ENCODE results near the gene CAMTA1.
"Not testable (repeated sequence)": the region's sequence is repeated elsewhere in the genome, so short reads cannot be mapped to it uniquely, and the experiment has no call there.

CAMTA1 gene

DNA sequence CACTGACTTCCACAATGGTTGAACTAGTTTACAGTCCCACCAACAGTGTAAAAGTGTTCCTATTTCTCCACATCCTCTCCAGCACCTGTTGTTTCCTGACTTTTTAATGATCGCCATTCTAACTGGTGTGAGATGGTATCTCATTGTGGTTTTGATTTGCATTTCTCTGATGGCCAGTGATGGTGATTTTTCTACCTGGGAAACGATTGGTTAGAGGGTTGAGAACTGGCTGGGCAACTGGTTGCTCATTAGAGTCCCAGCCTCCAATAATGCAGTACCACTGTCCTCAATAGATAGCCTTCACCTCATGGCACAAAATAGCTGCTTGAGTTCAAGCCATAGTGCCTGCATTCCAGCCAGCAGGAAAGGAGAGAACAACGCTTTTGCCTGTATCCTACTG, 596.5 kb downstream of the CAMTA1 start:
- not testable (repeated sequence) for ATAC-seq

- no peak for ATAC-seq
Measured at GRCh38 chr1:7382971-7383370, 597.7 kb downstream of the CAMTA1 start.

GRCh38 chr1:7383671-7384520, 598.6 kb downstream of the CAMTA1 start:
- no peak for ATAC-seq

GRCh38 chr1:7384679-7385078, 599.4 kb downstream of the CAMTA1 start:
- no peak for ATAC-seq

- ATAC-seq, result no peak
Measured at GRCh38 chr1:7385471-7386225, 600.4 kb downstream of the CAMTA1 start.

- ATAC-seq, result no peak
Measured at GRCh38 chr1:7386226-7387052, 601.2 kb downstream of the CAMTA1 start.

GRCh38 chr1:7387053-7387927, 602.0 kb downstream of the CAMTA1 start:
- no peak for ATAC-seq

DNA sequence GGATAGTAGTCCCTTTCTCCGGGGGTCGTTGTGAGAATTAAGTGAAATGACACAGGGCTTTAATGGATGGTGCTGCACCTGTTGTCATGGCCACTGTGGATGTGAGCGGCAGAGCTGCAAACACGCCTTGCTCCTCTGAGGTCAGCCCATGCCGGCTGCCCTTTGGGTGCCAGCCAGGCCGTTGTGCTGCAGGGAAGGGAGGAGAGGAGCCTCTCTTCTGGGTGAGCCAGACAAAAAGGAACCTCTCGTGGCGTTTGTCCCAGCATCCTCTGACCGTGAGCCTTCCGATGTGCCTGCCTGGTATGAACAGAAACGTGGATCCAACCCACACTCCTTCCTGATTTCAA, 602.9 kb downstream of the CAMTA1 start:
- no peak for ATAC-seq

- ATAC-seq, result no peak
Measured at GRCh38 chr1:7388488-7389185, 603.4 kb downstream of the CAMTA1 start.

DNA sequence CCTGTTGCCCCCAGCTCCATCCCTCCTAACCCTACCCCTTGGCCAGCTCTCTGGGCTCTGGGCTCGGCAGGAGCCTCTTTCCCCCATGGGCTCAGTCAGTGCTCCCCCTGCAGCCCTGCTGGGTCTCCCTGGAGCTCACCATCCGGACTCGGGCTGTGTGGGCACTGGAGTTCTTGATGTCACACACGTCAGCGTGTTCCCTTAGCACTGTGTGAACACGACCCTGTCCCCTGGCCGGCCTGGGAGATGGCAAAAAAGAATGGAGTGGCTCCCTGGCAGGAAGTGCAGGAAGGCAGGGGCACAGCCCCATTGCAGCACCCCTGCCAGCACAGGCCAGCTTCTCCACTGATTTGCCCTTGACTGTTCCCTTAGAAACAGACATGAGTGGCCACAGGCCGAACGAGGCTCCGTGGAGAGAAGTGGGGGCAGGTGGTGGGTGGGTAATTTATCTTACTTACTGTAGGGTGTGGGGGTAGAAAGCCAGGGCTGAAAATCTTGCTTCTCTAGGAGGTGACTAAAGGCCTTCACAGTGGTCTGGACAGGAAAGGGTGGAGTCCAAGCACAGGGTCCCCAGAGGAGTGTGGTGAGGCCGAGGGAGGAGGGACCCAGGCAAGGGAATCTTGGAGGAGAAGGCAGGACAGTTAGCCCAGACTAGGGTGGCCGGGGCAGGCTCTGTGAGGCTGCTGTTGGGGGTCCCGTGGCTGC, 604.1 kb downstream of the CAMTA1 start:
- no peak for ATAC-seq

GRCh38 chr1:7389906-7390603, 604.8 kb downstream of the CAMTA1 start:
- ATAC-seq, result no peak

GRCh38 chr1:7390604-7391000, 605.3 kb downstream of the CAMTA1 start:
- ATAC-seq, result no peak

DNA sequence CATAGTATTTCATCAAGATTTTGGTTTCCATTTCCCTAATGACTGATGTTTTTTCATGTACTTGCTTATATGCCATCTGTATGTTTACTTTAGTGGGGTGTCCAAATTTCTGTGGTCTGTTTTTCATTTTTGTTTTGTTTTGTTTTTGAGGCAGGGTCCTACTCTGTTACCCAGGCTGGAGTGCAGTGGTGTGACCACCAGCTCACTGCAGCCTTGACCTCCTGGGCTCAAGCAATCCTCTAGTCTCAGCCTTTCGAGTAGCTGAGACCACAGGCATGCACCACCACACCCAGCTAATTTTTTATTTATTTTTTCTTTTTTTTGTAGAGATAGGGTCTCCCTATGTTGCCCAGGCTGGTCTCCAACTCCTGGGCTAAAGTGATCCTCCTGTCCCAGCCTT, 607.9 kb downstream of the CAMTA1 start:
- no peak for ATAC-seq

DNA sequence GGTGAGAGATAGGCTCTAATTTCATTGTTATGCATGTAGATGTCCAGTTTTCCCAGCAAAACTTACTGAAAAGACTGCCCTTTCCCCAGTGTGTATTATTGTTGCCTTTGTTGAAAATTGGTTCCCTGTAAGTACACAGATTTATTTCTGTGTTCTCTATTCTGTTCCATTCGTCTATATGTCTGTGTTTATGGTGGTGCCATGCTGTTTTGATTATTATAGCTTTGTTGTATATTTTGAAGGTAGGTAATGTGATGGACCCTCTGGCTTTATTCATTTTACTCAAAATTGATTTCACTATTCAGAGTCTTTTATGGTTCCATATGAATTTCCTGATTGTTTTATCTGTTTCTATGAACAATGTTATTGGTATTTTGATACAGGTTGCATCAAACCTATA, 610.0 kb downstream of the CAMTA1 start:
- no peak for ATAC-seq

DNA sequence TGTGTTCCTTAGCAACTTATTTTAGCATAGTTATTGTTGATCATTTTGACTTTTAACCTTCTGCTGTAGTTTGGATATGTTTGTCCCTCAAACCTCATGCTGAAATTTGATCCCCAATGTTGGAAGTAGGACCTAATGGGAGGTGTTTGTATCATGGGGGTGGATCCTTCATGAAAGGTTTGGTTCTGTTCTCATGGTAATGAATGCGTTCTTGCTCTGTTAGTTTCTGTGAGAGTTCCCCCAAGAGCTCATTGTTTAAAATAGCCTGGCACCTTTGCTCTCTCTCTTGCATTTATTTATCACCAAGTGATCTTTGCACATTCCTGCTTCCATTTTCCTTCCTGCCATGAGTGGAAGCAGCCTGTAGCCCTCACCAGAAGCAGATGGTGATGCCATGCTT, 613.7 kb downstream of the CAMTA1 start:
- no peak for ATAC-seq

GRCh38 chr1:7399514-7400125, 614.4 kb downstream of the CAMTA1 start:
- ATAC-seq, result no peak

DNA sequence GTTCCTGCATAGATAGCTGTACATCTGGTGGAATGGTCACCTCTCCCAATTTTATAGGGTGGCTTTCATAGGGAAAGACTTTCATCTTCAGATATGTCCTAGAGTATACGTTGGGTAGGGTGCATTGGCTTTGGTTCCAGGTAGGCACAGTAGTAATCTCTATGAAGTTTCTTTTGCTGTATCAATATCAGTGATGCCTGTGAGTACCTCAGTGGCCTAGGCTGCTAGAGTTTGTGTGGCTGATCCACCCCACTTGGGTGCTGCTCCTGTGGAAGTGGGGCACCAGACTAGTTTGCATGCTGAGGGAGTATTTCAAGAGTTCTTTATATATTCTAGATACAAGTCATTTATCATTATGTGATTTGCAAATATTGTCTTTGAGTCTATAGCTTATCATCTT, 615.3 kb downstream of the CAMTA1 start:
- no peak for ATAC-seq

- ATAC-seq, result no peak
Measured at GRCh38 chr1:7401814-7402547, 616.7 kb downstream of the CAMTA1 start.

- no peak for ATAC-seq
Measured at GRCh38 chr1:7402548-7402850, 617.2 kb downstream of the CAMTA1 start.

Measured in activated CD4-positive, CD25-positive, alpha-beta regulatory T cell treated with anti-CD3 and anti-CD28 coated beads, Interleukin-2, amount 50 U/mL, for 24 hours (primary cell).